ENCODE data around the gene FOXN3.

DNA sequence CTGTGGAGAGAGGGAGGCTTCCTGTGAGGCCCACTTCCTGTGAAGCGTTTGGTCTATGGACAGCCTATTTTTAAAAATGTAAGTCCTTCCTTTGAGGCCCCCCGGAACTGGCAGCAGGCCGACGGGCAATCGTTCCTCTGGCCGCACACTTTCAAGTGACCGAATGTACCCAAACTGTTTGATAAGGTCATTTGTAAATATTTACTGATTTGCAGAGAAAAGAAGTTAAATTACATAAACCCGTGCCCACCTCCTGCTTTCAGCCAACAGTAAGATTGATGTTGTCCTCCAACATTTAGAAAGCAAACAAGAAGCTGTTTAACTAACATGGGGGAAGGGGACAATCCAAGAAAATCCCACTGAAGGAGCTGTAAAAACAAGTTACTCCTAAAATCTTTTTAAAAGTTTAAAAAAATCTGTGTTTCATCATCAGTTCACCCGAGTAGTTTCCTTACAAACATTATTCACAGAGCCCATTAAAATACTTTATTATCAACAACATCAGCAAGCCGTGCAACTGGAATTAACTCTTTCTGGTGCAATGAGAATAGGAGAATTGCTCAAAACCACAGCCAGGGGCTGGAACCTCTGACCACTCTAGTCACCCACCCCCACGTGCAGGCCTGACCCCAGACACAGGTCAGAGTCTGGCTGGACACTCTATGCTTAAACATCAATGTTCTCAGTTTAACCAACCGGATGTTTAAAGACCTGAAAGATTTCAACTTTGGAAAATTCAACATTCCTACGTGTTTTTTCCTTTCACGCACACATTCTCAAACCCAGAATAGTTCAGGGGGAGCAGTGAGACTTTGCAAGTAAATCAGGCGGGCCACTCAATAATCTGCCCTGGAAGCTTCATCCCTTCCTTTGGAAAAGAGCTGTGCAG lies 65.3 kb downstream of the FOXN3 start:
- TF ChIP-seq, protein P1, sequence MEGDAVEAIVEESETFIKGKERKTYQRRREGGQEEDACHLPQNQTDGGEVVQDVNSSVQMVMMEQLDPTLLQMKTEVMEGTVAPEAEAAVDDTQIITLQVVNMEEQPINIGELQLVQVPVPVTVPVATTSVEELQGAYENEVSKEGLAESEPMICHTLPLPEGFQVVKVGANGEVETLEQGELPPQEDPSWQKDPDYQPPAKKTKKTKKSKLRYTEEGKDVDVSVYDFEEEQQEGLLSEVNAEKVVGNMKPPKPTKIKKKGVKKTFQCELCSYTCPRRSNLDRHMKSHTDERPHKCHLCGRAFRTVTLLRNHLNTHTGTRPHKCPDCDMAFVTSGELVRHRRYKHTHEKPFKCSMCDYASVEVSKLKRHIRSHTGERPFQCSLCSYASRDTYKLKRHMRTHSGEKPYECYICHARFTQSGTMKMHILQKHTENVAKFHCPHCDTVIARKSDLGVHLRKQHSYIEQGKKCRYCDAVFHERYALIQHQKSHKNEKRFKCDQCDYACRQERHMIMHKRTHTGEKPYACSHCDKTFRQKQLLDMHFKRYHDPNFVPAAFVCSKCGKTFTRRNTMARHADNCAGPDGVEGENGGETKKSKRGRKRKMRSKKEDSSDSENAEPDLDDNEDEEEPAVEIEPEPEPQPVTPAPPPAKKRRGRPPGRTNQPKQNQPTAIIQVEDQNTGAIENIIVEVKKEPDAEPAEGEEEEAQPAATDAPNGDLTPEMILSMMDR (conservative IDR thresholded peaks at IDR 0.05 in 1 of 2, IDR thresholded peaks at IDR 0.05 in 1 of 2; ENCODE audit: low read depth in 1 of 2, low read length in 2 of 2) = no peak
- TF ChIP-seq EZH2 (IDR thresholded peaks at IDR 0.05; ENCODE audit: low read length, missing control alignments) = no peak
